Activated T-helper 9 cell treated with anti-CD3 and anti-CD28 coated beads, Interleukin-2, amount 50 U/mL, for 16 hours (primary cell): ENCODE data around the gene HEBP2.
"Not testable (repeated sequence)": the region's sequence is repeated elsewhere in the genome, so short reads cannot be mapped to it uniquely, and the experiment has no call there.

ENCODE experiments used
- DNase-seq: peaks from one replicate; pipeline ENCODE4 v3.0.0-alpha.2; 2020; ENCODE audit warnings: low read depth

The HEBP2 gene

GRCh38 chr6:138424004-138424904 is 20.2 kb downstream of the HEBP2 start:
- DNase-seq = no peak

DNA sequence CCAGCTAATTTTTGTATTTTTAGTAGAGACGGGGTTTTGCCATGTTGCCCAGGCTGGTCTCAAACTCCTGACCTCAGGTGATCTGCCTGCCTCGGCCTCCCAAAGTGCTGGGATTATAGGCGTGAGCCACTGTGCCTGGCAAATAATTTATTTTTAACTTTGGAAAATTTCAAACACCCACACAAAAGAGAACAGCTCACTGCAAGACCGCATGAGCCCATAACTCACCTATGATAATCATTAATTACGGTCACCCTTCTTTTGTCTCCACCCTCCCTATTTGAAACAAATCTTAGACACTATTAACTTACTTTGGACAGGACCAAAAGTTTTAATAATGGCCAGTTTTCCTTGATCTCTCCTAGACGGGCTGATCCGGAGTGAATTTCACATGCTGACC is 21.2 kb downstream of the HEBP2 start:
- DNase-seq = not testable (repeated sequence)

GRCh38 chr6:138426500-138427123 is 22.6 kb downstream of the HEBP2 start:
- no peak for DNase-seq

- no peak for DNase-seq
Measured at GRCh38 chr6:138427701-138428100, 23.7 kb downstream of the HEBP2 start.

GRCh38 chr6:138428944-138429598 is 25.0 kb downstream of the HEBP2 start:
- DNase-seq = no peak

DNA sequence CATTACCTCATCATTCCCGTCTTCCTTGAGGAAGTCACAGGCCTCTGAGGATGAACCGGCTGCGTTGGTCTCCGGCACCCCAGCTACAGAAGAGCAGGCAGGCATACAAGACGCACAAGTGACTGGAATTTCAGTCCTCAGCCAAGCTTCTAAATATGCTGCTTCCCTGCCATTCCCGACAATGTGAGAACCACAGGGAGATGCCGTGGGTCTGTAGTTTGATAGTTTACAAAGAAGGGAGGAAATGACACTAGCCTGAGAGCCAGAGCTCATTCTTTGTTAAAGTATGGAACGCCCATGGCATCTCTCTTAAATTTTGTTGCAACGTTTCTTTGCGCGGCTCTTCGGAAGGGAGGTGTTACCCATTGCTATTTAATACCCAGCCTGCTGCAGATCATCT is 25.7 kb downstream of the HEBP2 start:
- no peak for DNase-seq

GRCh38 chr6:138430361-138431145 is 26.5 kb downstream of the HEBP2 start:
- DNase-seq = no peak

- no peak for DNase-seq
Measured at GRCh38 chr6:138431256-138432062, 27.4 kb downstream of the HEBP2 start.

DNA sequence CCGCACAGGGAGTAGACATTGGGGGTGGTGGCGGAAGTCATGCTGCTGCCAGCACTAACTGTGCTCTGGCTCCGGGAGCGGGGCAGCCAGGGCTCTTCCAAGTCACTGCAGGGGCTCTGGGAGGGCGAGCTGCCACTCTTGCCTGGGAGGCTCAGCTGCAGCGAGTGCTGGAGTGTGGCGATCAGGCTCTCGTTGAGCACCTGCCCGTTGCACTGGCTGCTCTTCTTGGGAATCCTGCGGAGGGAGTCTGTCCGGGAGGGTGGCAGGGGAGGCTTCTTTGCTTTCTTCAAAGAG is 28.0 kb downstream of the HEBP2 start:
- DNase-seq = no peak

DNA sequence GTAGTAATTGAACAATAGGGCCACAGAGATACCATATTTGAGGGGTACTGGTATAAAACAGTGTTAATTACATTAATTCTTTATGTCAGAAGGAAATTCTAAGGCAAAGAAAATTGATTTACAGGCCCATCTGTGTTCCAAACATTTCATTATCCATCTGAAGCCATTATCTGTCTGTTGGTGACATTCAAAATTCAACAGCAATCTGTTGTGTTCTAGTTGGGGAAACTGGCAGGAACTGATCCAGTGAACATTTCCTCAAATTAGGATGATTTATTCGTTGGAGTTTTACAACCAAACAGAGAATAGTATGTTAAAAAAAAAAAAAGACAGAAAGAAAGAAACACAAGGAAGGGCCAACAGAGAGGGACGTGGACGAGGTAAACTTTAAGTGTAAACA is 30.1 kb downstream of the HEBP2 start:
- DNase-seq = no peak

- no peak for DNase-seq
Measured at GRCh38 chr6:138434925-138435324, 30.9 kb downstream of the HEBP2 start.

- DNase-seq = no peak
Measured at GRCh38 chr6:138439546-138439945, 35.5 kb downstream of the HEBP2 start.

- DNase-seq = no peak
Measured at GRCh38 chr6:138440296-138440695, 36.3 kb downstream of the HEBP2 start.

GRCh38 chr6:138440758-138441357 is 36.8 kb downstream of the HEBP2 start:
- no peak for DNase-seq

GRCh38 chr6:138441965-138442364 is 37.9 kb downstream of the HEBP2 start:
- DNase-seq = no peak

GRCh38 chr6:138442663-138443062 is 38.6 kb downstream of the HEBP2 start:
- DNase-seq = no peak

- DNase-seq = no peak
Measured at GRCh38 chr6:138443979-138444378, 40.0 kb downstream of the HEBP2 start.

- no peak for DNase-seq
Measured at GRCh38 chr6:138446821-138447220, 42.8 kb downstream of the HEBP2 start.

- no peak for DNase-seq
Measured at GRCh38 chr6:138450445-138450844, 46.4 kb downstream of the HEBP2 start.

- DNase-seq = no peak
Measured at GRCh38 chr6:138451043-138451442, 47.0 kb downstream of the HEBP2 start.
